Medulla oblongata (tissue), 1 donor: ENCODE data around the gene IL3RA.
"Not testable (repeated sequence)": the region's sequence is repeated elsewhere in the genome, so short reads cannot be mapped to it uniquely, and the experiment has no call there.

Experiments
- DNase-seq: peaks from one replicate; pipeline ENCODE4 v3.0.0-alpha.2; 2015; ENCODE audit errors: extremely low spot score

The IL3RA gene

DNA sequence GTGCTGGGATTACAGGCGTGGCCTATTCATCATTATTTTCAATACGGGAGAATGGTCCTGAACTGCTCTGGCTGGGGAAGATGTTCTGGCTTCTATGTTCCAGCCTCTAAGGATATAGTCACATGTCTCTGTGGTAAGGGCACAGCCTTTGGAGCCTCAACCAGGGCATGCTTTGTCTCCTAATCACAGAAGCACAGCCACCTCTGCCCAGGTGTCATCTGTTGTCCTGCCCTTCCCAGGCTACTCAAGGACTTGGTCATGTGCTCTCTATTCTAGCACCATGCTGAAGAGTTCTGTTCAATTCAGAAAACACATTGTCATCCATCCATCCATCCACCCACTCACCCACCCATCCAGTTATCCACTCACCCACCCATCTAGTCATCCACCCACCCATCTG, 86.6 kb downstream of the IL3RA start:
- no peak for DNase-seq

DNA sequence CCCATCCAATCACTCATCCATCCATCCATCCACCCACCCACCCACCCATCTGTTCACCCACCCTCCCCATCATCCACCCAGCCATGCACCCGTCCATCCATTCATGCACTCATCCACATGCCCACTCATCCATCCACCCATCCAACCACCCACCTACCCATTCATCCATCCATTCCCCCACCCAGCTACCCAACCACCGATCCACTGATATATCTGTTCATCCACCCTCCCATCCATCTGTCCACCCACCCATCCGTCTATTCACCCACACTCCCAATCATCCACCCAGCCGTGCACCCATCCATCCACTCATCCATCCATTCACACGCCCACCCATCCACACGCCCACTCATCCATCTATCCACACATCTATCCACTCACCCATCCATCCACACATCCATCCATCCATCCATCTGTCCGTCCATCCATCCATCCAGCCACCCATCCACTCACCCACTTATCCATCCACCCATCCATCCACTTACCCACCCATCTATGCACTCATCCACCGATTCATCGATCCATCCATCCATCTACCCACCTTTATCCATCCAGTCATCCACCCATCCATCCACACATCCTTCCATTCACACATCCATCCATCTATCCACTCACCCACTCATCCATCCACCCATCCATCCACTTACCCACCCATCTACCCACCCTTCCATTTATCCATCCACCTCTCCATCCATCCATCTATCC, 87.7 kb downstream of the IL3RA start:
- no peak for DNase-seq

DNA sequence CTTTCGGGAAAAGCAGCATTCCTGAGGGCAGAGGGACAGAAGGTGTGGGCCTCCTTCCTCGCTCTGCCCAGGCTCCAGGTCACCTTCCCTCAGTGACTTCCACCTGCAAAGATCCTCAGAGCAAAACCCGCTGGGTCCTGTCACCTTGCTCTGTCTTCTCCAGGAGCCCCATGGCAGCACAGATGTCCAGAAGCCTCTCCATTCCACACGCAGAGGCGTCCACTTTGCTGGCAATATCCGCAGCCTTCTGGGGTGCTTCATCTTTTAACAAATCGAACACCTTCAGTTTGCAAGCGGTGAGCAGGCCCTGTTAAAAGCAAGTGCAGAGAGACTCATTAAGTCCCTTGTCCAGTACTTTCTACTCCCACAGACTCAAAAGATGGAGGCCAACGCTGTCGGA, 88.8 kb downstream of the IL3RA start:
- no peak for DNase-seq

DNA sequence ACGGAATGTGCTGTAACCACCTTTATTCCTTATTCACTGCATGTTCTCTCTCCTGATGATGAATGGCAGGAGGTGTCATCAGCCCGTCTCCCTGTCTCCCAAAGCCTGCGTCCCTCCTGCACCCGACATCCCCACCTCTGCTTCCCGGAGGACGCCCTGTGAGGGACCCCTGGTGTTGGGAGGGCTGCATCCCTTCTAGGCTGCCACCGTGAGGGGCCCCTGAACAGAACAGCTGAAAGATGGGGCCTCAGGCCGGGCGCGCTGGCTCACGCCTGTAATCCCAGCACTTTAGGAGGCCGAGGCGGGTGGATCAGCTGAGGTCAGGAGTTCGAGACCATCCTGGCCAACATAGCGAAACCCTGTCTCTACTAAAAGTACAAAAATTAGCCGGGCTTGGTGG, 89.7 kb downstream of the IL3RA start:
- DNase-seq: not testable (repeated sequence)

DNA sequence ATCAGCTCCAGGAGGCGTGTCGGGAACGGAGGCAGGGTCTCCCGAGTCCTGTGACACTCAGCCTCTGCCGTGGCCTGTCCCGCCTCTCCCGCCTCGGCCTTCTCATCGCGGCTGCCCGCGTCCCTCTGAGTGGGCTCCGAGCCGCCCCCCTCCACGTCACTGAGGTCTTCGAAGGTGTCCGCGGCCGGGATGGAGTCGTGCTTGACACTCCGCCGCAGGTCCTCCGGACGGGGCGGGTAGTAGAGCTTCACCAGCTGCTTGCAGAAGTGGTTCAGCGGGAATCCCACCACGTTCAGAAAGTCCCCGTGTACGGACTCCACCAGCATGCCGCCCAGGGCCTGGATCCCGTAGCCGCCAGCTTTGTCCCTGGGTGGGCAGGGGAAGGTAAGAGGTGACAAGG, 91.2 kb downstream of the IL3RA start:
- no peak for DNase-seq

GRCh38 chrX:1430451-1430850, 93.9 kb downstream of the IL3RA start:
- no peak for DNase-seq
